ENCODE results near the gene PLCG2.

DNA sequence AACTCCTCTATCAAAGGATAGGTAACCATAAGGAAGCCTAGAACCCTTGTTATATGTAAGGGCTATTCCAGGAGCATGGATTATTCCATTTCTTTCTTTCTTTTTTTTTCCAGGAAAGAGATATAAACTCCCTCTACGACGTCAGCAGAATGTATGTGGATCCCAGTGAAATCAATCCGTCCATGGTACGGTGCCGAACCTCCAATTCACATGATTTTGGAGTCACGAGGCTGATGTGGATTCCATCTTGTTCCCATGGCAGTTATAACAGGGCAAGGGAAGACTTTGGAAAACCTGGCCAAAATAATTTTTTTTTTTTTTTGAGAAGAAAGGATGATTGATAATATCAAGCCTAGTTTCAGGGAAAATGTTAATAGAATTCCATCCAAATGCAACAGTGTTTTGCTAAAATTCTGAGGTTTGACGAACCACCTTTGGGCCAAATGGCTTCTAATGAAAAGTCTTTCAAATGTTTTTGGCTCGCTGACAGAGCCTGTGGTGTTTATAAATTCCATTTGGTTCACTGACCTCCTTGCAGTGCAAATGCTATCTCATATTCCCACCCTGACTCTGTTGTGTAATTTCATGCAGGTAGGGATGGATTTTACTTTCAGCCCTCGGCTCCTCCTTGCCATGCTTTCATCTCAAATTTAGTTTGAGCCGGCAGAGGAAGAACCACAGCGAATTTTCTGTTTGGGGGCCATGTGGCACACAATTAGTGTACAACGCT lies 142.2 kb downstream of the PLCG2 start:
- TF ChIP-seq, protein P1, sequence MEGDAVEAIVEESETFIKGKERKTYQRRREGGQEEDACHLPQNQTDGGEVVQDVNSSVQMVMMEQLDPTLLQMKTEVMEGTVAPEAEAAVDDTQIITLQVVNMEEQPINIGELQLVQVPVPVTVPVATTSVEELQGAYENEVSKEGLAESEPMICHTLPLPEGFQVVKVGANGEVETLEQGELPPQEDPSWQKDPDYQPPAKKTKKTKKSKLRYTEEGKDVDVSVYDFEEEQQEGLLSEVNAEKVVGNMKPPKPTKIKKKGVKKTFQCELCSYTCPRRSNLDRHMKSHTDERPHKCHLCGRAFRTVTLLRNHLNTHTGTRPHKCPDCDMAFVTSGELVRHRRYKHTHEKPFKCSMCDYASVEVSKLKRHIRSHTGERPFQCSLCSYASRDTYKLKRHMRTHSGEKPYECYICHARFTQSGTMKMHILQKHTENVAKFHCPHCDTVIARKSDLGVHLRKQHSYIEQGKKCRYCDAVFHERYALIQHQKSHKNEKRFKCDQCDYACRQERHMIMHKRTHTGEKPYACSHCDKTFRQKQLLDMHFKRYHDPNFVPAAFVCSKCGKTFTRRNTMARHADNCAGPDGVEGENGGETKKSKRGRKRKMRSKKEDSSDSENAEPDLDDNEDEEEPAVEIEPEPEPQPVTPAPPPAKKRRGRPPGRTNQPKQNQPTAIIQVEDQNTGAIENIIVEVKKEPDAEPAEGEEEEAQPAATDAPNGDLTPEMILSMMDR (IDR thresholded peaks at IDR 0.05; ENCODE audit: poor library complexity), result no peak
- no peak for TF ChIP-seq EZH2 (IDR thresholded peaks at IDR 0.05; ENCODE audit: borderline replicate concordance)
